HG03066 (cell line): Measurements from ENCODE around the gene PLA2R1.
"Not testable (repeated sequence)": the region's sequence is repeated elsewhere in the genome, so short reads cannot be mapped to it uniquely, and the experiment has no call there.

Experiments used
- ATAC-seq: cut with Tn5 transposase; IDR thresholded peaks from one replicate; pipeline ENCODE4 v1.9.1; 2021; ENCODE audit warnings: low read depth; ENCODE audit not compliant: unreplicated experiment

PLA2R1 gene

GRCh38 chr2:160064916-160065315 lies 2.5 kb upstream of the PLA2R1 start:
- ATAC-seq: no peak

DNA sequence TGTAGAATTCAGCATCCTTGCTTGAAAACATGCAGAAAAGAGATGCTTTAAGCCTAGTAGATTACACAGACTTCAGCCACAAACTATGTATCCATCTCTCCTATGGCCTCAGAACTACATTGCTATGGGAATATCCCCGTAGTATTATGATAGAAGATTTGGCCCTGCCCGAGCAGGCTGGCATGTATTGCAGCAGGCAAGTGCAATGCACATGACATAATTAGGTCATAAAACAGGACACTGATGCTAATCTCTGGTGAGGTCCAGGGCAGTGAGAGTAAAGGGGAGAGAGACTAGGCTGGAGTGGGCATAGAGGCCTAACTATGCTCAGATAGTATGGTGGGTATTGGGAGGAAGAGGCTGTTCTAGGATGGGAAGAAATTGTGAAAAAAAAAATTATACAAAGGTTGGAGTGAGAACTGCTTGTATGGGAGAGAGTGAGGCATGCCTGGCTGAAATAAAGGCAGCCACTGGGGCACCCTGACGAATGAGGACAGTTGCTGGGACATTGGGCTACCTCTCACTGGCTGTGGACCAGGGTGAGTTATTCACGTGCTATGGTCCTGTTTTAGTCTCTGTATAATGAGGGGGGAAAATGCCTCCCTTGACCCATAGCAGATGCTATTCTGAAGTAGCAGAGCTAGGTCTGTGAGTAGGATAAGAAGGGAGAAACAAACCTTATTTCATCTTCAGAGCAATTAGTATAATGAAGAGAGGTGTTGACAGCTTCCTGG lies 1.6 kb upstream of the PLA2R1 start:
- no peak for ATAC-seq

DNA sequence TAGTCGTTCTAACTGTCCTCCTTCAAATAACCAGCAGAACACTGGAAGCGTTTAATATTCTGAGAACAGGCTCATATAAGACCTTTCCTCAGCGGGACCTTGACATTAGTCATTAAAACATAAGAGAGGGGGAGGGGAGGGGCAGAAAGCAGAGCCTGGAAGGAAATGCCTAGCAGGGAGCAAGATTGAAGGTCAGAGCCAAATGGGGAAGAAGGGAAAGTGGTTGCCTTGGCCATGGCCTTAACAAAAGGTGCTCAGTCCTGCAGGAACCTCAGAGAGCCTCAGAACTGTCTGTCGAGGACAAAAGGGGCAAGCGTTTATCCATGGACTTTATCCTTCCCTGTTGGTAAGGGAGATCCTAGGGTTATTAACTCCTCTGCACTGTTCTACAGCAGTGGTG lies 856 bp upstream of the PLA2R1 start:
- no peak for ATAC-seq

GRCh38 chr2:160061944-160062291 lies 497 bp downstream of the PLA2R1 start:
- no peak for ATAC-seq

GRCh38 chr2:160061533-160061932 lies 882 bp downstream of the PLA2R1 start:
- ATAC-seq: no peak

DNA sequence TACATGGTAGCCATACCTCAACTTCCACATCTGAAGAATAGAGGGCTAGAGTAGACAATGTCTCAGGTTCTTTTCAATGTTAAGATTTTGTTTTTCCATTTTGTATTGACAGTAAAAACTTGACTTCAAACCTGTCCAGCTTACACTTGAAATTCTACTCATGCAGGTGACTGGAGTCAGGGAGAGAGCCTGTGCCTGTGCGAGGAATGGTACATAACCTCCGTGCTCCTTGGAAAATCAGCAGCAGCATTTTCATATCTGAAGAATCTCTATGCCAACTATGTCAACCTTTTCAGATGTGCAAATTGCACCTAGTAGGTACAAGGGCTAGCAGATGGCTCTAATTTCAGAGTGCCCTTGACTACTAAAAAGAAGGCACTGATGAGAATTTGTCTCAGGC lies 2.1 kb downstream of the PLA2R1 start:
- no peak for ATAC-seq

- no peak for ATAC-seq
Observed at GRCh38 chr2:160057356-160057755, 5.1 kb downstream of the PLA2R1 start.

DNA sequence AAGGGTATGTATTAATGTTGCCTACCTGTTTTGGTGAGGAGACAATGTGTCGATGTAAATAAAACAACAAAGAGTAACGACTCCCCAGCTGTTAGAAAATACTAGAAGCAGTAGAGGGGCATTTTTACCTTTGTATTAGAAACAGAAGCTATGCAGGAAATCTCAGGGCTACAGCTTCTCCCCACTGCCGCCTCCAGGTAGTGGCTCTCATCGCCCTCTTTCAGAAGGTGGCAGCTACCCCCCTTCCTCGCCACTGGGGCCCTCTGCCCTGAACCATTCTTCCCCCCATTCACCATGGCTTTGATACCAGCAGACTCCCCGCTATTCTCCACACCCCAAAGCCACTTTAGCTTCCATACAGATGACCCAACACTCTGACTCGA lies 6.7 kb downstream of the PLA2R1 start:
- ATAC-seq: no peak

- no peak for ATAC-seq
Observed at GRCh38 chr2:160054984-160055725, 7.3 kb downstream of the PLA2R1 start.

GRCh38 chr2:160053946-160054345 lies 8.5 kb downstream of the PLA2R1 start:
- ATAC-seq: no peak

DNA sequence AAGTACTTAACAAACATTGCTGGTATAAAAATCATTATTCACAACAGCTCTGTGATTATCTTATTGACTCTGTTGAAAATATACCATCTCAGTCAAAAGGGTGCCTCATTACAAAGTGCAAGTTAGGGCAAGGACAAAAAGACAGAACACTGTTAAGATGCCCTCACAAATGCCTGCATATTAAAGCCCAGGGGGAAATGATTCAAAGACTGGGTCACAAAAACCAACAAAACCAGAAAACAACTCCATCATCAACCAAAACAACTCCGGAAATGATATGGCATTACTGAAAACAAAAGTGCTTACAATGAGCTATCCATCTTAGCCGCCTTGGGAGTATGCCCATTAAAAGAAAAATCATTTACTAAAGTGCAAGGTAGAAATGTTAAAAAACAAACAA lies 9.9 kb downstream of the PLA2R1 start:
- ATAC-seq: no peak

DNA sequence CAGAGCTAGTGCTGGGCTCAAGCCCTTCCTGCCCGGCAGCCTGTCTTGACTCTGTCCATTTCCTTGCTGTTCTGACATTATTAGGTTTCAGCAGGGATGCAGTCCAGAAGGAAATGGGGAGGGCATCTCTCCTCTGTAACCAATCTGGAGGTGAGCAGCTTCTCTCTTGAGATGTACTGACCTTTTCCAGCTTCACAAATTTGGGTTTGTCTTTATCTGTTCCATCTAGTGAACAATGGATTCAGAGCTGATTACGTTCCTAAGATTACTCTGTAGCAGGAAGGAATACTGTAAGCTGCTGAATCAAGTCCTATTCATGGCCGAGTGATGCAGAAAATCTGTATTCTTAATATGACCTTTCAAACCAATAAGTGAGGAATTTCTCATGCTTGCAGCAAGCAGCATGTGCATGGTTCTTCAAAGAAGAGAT lies 11.0 kb downstream of the PLA2R1 start:
- no peak for ATAC-seq

GRCh38 chr2:160050147-160050546 lies 12.3 kb downstream of the PLA2R1 start:
- ATAC-seq: no peak

GRCh38 chr2:160045703-160046210 lies 16.7 kb downstream of the PLA2R1 start:
- no peak for ATAC-seq

- no peak for ATAC-seq
Observed at GRCh38 chr2:160044728-160045127, 17.7 kb downstream of the PLA2R1 start.

GRCh38 chr2:160043265-160043664 lies 19.1 kb downstream of the PLA2R1 start:
- no peak for ATAC-seq

DNA sequence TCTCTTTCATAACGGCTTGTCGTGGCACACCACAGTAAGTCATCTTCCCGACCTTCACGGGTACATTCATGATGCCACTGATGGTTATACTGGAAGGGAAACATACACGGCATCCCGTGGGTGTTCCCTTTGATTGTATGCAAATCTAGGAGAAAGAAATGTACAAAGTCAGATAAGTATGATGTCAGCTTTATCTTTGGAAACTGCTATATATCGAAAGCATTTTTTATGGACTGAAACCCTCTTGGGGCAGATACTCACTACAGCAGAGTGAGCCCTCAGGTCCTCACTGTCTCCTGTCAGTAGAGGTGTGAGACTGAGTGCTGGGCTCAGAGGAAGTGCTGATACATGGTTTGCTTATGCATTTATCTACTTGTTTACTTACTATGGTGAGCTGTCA lies 20.4 kb downstream of the PLA2R1 start:
- ATAC-seq: no peak

DNA sequence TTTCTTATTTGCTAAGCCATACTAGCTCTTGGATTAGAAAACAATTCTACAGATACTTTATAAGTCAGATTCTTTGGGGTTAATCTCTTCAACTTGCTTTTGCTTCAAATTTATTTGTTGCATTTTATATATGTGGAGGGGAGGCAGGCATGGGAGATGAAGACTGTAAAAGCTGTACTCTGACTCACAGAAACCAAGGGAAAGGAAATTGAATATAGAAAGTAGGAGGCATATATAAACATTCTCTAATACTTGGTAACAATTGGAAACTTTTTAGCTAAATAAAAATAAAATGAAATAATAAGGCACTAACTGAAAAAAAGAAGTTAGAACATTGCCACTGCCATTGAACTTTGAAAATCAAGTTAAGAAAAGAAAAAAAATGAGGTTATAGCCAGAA lies 21.3 kb downstream of the PLA2R1 start:
- ATAC-seq: no peak

DNA sequence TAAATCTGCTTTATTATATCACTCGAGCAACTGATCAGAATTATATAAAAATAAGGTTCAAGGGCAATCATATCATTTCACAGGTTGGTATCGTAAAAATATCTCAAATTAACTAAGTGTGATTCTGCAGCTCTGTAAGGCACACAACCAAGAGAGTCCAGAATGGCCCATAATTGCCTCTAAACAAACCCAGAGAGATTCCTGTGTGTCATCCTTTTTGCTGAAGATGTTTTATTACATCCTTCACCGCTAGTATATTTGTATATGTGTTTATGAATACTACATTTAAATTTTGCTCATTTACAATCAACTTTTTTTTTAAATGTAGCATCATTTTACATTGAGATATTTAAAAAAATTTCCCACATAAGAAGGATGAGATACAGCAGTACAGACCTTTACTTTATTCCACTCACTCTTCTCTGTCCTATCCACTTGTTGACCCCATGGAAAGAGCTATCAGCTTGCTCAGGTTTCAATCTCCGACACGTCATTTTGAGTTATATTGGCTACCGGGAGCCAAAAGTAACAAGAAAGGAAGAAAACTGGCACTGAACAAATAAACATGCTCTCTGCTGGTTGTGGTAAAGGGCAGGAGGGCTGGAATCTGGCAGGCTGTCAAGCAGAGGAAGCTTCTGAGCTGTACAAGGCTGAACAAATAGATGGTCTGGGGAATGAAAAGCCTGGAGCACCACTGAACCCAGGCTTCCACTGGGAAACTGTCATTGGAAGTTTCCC lies 23.1 kb downstream of the PLA2R1 start:
- ATAC-seq: no peak

DNA sequence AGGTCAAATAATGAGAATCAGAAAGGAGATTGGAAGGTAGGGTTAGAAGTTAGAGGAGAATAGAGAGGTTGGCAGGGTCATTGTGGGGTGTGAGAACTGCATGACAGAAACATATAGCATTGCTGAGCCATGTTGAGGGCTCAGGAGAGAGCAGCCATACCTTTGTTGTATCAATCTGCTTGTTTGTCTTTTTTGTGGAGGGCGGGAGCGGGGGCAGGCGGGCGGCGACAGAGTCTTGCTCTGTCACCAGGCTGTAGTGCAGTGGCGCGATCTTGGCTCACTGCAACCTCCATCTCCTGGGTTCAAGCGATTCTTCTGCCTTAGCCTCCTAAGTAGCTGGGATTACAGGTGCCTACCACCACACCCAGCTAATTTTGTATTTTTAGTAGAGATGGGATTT lies 23.8 kb downstream of the PLA2R1 start:
- not testable (repeated sequence) for ATAC-seq

DNA sequence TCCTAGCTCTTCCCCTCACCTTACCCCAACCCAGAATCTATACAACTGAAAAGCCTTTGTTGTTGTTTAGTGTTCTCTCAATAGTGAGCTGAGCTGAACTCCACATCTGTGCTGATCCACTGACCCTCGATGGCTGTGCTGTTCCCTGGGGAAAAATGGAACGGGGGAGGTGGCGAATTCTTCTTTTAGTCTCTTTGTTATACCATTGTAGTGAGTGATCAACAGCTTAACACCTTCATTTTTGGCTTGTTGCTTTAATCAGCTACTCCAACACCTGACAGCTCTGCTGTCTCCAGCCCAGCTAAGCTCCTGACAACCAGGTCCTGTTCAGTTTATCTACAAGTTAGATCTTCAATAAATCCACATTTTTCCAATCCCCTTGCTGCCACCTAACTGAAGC lies 25.7 kb downstream of the PLA2R1 start:
- ATAC-seq: no peak
